Panc1 (cell line): ENCODE data around the gene NADSYN1.

ENCODE experiments used
- POLR2AphosphoS5 ChIP-seq: IDR thresholded peaks from 2 replicates; pipeline ENCODE4 v1.6.1; 2012; ENCODE audit warnings: mild to moderate bottlenecking, low read depth, low read length, moderate library complexity
- TF ChIP-seq, protein P1 (sequence below): fragments of 450-650 bp; IDR thresholded peaks from 2 replicates; pipeline ENCODE4 v1.5.1; 2017; ENCODE audit warnings: mild to moderate bottlenecking

DNA sequence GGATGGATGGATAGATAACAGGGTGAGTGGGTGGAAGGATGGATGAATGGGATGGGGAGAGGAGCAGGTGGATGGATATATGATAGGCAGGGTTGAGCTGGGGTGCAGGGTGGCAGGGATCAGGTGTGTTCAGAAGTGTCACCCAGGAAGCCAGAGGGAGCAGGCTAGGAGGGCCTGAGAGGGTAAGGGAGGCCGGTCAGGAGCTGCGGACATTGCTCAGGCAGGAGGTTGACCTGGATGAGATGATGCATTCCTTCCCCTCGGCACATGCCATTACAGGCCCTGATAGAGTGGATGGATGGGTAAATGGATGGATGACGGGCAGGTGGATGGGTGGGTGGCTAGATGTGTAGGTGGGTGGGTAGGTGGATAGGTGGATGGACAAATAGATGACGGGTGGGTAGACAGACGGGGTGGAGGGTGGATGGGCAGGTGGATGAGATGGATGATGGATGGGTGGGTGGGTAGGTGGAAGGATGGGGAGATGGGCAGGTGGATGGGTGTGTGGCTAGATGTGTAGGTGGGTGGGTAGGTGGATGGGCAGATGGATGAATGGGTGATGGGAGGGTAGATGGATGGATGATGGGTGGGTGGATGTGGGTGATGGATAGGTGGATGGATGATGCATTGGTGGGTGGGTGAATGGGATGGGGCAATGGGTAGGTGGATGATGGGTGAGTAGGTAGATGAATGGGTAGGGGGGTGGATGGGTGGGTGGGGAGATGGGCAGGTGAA, 12.8 kb upstream of the NADSYN1 start:
- TF ChIP-seq, protein P1, sequence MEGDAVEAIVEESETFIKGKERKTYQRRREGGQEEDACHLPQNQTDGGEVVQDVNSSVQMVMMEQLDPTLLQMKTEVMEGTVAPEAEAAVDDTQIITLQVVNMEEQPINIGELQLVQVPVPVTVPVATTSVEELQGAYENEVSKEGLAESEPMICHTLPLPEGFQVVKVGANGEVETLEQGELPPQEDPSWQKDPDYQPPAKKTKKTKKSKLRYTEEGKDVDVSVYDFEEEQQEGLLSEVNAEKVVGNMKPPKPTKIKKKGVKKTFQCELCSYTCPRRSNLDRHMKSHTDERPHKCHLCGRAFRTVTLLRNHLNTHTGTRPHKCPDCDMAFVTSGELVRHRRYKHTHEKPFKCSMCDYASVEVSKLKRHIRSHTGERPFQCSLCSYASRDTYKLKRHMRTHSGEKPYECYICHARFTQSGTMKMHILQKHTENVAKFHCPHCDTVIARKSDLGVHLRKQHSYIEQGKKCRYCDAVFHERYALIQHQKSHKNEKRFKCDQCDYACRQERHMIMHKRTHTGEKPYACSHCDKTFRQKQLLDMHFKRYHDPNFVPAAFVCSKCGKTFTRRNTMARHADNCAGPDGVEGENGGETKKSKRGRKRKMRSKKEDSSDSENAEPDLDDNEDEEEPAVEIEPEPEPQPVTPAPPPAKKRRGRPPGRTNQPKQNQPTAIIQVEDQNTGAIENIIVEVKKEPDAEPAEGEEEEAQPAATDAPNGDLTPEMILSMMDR: no peak
- TF ChIP-seq POLR2AphosphoS5: no peak
